NOMO-1 (cell line): ENCODE measurements around the gene MAD1L1.

ENCODE experiments used
- DNase-seq, 2 experiments: peaks; one replicate each; lab custom pipeline; 2025; ENCODE audit not compliant: unreplicated experiment in 2 of 2; lab: John Stamatoyannopoulos, UW

MAD1L1 gene

DNA sequence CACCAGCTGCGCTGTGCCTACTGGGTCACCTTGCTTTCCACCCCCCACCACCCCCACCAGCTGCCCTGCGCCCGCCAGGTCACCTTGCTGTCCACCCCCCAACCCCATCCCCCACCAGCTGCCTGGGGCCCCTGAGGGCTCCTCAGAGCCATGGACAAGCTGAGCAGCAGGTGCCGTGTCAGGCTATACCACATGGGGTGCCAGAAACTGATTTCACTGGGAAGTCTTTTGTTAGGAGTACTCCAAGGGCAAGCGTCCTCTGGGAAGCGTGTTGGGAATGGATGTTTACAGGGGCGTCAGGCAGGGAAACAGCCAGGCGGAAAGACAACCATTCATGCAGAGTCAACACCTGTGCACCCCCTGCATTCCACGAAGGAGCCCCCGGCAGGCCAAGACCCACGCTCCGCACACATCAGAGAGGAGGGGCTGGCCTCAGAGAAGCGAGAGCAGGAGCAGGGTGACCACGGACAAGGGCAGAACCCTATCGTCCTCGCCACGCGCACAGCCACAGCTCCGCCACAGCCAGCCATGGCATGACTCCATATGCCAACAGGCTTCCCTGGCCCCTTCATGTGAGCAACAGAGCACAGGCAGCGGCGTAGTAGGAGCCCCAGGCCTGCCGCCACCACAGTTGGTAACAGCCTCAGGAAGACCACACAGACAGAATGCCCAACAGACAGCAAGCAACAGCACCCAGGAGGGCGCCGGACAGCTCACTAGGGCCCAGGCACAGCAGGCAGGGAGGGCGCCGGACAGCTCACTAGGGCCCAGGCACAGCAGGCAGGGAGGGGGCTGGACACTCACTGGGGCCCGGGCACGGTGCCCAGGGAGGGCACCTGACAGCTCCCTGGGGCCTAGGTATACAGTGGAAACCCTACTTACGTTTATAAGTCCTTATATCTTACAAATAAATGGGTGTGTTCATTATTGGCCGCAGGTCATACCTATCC lies 180.8 kb downstream of the MAD1L1 start:
- DNase-seq = no peak

DNA sequence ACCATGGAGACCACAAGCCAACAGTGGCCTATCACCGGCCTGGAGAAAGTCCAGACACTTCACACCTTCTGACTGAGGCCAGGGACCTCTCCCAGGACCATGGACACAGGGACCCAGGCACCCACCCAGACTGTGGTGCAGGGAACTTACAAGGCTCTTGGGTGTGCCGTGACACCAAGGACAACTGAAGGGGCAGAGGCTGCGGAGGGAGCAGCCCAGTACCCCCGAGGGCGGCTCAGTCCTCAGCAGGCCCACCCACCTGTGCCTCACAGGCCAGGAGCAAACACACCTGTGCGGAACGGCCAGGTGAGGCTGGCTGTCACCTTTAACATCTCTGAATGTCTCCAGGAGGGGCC lies 182.3 kb downstream of the MAD1L1 start:
- DNase-seq = no peak

DNA sequence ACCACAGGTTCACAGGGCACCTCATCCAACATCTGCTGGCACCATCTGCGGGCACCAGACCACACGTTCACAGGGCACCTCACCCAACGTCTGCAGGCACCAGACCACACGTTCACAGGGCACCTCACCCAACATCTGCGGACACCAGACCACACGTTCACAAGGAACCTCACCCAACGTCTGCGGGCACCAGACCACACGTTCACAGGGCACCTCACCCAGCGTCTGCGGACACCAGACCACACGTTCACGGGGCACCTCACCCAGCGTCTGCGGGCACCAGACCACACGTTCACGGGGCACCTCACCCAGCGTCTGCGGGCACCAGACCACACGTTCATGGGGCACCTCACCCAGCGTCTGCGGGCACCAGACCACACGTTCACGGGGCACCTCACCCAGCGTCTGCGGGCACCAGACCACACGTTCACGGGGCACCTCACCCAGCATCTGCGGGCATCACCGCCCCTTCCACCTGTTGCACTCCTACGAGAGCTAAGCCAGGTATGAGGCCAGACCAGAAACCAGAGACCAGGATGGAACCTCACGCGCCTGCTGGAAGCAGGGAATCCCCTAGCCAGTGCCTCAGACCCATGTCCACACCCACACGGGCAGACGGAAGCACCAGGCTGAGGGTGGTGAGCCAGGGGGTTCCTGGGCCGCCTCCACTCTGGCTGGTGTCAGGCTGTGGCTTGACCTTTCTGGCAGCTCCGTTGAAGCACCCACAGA lies 182.8 kb downstream of the MAD1L1 start:
- DNase-seq = no peak

DNA sequence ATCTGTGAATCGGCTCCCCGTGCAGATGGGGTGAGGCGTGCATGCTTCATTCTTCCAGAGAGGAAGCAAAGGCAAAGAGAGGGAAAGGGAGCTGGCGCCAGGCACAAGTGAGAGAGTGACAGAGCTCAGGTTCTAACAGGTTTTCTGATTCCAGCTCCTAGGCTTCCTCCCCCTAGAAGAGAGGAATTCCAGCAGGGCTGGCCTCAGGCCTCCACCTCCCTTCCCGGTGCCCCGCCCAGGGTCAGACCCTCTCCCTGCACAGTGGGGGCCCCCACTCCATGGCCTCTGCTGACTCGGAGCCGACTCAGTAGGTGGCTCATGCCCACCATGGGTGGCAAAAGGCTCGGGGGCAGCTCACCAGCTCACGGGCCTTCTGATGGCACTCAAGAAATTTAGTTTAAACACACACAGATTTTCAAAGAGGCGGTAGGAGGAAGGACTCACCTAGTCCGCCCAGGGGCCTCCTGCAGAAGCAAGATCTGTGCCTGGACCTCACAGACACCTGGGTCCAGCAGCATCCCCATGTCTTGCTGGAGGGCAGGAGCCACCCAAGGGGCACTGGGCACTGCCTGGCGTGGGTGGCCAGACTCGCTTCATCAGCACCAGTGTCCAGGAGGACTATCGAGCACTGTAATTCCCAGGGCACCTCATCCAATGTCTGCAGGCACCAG lies 183.5 kb downstream of the MAD1L1 start:
- DNase-seq = no peak

DNA sequence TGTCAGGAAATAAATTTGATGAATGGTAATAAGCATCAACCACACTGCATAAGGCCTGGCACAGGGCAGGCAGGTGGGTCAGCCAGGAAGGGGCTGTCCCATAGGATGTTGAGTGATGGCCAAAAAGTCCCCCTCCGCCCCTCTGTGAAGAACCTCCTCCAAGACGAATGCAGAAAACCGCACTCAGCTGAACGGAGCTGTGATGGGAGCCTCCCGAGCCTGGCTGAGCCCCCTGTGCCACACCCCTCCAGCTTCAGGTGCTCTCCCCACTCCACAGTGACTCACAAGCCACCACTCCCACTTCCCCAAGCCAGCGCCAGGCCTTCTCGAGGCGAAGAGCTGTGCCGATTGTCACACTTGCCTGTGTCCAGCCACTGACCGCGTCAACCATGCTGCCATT lies 184.2 kb downstream of the MAD1L1 start:
- no peak for DNase-seq

DNA sequence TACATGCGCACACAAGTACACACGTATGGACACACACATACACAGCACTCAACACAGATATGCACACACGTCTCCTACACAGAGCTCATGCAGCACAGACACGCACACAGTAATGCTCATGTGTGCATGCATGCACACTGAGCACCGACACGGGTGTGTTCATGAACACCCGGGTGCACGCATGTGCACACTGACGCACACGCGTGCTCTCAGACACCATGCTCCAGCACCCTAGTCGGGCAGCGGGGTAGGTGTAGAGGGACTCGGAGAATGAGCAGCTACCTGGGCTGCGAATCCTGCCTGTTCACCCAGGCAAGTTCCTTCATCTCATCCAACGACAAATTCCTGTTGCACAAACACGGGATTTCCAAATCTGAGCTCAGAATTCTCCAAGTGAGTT lies 184.7 kb downstream of the MAD1L1 start:
- no peak for DNase-seq

DNA sequence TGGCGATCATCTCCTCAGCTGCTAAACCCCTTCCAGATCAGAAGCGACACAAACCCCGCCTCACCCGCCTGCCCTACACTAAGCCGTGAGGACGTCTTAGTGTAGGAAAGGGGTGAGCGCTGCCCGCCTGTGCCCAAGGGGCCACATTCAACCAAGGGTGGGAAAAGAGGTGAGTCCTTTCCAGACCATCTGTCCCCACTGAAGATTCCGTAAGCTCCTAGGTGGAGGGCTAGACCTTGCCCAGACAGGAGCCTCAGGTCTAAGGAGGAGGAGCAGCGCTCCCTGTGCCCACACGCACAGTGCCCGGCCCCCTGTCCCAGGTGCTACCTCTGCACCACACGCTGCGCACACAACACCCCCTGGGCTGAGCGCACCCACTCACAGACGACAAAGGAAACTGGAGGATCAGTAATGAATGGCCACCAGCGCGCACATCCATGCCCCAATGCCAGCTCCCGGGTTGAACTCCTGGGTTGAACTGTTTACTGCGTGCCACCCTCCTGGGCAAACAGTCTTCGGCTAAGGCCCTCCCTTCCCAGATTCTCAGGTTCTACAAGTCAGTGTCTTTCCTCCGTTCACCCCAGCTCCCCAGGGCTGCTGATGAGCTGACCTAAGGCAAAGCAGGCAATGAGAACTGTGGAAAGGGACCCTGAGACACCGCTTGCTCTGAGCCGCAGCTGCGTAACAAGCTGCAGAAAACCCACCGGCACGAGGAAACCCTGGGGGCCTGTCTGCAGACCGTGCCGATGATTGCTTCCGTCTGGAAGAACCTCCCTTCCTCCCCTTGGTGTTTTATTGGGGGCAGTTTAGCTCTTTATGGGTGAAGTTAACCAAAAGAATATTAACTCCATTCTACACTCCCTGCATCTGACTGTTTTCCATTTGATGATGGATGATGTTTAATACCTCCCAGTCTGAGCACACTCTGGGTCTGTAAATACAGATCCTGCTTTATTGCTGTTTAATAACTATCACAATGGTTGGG lies 185.9 kb downstream of the MAD1L1 start:
- no peak for DNase-seq

DNA sequence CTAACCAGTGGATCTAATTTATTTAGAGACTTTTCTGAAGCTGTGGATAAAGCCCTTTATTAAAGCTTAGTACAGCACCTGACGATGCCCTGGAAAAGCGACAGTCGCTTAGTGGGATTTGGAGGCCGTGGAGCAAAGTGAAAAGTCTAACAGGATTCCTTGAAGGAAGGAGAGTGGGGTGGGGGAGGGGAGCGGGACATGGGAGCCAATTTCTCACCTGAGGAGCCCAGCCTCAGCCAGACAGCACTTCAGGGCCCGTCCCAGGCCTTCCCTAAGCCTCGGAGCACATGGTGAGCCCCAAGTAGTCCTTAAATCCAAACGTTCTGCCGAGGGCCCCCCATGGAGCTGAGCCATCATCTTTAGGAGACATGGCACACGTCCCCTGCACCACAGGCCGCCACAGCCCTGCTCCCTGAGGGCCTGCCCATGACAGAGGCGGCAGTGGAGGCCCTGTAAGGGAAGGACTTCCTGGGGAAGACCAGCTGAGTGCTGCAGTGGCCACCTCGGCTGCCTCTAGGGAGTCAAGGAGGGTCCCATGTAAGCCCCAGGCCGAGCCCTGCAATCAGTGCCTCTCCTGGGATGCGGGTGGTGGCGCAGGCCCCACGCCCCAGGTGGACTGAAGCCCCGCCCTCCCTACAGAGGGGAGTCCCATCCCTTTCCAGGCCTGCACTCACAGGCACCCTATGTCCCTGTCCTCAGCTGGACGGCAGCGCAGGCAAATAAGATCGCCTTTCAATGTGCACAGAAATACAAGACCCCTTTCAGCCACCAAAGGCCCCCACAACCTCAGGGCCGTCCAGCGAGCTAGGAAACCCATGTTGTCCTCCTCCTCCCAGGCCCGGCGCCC lies 187.0 kb downstream of the MAD1L1 start:
- no peak for DNase-seq

DNA sequence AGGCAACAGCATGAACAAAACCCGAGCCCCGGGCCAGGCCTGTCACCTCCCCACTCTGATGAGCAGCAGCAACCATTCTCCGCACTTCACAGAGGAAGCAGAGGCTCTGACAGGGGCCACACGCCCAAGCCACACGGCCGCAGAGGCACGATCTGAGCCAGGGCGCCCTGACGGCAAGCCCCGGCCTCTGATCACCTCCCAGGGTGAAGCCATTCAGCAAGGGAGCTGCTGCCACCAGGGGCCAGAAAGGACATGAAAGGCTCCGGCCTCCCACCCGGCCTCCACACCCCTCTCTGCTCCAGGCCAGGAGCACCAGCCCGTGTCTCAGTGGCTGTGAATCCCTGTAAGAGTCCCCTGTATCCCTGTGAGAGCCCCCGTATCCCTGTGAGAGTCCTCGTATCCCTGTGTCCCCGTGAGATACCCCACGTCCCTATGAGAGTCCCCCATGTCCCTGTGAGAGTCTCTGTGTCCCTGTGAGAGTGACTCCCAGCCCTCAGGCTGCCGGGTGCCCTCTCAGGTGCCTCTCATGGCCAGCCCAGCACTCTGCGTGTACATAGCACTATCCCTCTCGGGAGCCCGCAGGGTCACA lies 187.8 kb downstream of the MAD1L1 start:
- no peak for DNase-seq

DNA sequence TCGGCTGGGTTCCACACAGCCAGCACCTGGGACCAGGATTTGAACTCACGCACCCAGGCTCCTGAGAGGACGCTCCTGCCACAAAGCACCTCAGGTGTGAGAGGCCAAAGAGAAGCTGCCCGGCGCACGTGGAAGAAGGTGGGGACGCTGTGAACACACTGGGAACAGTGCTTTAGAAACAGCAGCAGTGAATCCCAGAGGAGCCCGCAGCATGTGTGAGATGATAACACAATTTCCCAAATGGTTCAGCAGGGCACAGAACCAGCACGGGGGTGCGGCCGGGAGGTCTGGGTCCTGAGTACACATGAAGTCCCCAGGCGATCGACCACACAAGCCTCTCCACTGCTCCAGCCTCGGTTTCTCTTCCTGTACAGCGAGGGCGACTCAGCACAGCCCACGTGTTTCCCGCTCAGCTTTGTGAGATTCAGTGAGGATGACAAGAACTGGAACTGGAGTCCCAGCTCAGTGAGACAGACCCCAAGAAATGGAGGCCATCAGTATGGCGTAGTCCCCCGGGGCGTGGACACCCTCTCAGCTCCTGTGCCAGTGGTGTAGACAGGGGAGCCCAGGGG lies 188.3 kb downstream of the MAD1L1 start:
- DNase-seq = no peak

DNA sequence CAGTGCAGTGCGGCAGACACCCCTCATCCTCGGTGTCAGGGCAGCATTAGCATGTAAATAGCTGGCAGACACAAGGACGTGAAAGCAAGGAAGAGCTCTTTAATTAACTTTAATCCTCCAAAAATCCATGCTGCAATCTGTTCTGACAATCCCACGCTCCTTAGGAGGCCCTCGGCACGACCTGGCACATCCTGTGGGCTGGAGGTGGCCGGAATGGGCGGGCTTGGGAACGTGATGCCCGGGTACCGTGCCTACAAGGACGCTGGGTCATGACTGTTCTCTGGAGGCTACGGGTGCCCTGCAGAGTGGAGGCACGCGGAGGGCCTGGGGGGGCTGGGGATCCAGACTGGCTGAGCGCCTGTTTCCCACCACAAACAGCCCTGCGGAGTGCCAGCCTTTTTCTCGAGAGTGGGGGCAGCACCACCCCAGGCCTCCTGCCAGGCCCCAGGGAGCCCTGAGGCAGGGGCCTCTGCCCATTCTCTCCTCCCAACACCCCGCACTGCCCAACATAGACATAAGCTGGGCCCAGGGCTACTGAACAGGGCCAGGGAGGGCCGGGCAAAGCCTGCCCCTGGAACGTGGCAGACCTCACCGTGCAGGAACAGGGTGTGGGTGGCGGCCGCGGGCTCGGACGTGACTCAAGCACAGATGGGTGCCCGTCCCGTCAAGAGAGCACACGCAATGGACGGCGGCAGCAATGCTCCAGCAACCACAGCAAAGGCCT lies 189.3 kb downstream of the MAD1L1 start:
- no peak for DNase-seq

DNA sequence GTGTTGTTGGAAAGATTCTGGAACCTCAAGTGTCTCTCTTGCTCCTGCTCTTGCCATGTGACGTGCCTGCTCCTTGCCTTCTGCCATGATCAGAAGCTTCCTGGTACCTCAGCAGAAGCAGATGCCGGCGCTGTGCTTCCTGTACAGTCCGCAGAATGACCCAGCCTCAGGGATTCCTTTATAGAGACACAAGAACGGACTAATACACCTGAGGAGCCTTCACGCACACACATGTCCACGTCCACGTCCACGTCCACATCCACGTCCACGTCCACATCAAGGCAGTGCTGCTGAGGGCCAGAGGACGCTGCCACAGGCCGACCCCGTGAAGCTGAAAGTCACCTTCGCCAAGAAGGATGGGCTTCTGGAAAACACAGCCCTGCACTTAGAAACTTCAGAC lies 190.1 kb downstream of the MAD1L1 start:
- no peak for DNase-seq

DNA sequence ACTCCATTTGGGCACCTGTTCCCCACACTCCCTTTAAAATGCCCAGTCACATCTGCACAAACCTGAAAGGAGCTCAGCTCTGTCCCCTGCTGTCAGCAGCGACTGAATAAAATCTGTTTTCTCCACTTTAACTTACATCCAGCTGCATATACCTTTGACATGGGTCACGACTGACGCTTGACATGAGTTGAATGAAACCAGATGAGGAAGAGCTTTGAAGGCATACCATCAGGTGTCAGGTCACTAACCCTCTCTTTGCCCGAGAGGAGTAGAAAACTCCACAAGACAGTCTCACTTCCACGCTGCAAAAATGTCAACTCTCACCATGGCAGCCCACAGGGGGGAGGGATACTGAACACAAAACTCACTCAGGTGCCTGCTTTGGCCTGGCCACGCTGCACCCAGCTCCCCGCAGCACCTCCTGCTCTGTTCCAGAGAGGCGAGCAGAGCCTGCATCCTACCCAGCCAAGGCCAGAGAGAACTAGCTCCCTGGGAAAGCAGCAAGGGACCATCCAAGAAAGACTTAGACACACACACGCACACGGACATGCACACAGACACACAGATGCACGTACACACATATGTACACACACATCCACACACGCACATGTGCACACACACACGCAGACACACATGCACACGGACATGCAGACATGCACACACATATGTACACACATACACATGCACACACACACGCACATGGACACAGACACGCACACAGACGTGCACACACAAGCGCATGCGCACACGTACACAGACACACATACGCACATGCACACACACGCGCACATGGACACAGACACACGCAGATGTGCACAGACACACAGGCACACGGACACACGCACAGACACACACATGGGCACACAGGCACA lies 191.0 kb downstream of the MAD1L1 start:
- DNase-seq = no peak

DNA sequence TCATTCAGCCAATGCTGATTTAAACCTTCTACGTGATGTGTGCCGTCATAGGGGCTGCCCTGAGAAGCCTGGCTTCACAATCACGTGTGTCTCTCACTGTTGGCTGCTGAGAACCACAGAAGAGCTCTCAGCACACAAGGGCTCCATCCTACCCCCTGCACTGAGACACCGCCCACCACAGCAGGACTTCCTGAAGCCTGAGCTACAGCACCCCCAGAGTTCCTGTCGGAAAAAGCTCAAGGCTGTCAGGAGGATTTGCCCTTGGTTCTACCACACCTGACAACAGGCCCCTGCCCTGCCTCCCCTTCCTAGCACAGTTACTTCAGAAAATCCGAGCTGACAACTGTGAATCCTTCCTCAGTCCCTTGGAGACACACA lies 191.9 kb downstream of the MAD1L1 start:
- no peak for DNase-seq

DNA sequence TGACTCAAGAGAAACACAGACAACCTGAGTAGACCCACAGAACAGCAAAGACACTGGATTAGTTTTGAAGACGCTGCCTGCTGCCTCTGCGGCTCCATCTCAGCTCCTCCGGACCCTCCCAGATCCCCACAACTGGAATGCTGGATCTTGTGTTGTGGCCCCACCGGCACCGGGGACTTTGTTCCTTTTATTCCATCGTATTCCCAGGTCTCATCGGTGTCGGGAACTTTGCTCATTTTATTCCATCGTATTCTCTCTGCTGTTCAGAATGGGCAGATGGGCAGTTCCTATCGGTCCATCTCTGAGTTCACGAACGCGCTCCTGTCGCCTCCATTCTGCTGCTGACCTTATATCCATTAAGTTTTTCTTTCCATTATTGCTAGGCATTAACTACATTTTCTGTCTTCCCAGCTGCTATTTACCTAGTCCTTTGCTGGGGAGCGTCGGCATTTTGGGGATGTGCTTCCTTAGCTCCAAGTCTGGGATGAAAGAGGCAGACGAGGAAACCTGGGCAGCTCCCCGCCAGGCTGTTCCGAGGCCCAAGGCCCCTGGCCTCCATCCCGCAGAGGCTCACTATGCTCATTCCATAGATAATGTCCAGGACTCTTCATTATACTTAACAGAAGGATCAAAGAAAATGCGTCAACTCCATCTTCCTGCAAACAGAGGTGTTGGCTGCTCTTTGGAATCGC lies 192.4 kb downstream of the MAD1L1 start:
- DNase-seq = no peak

DNA sequence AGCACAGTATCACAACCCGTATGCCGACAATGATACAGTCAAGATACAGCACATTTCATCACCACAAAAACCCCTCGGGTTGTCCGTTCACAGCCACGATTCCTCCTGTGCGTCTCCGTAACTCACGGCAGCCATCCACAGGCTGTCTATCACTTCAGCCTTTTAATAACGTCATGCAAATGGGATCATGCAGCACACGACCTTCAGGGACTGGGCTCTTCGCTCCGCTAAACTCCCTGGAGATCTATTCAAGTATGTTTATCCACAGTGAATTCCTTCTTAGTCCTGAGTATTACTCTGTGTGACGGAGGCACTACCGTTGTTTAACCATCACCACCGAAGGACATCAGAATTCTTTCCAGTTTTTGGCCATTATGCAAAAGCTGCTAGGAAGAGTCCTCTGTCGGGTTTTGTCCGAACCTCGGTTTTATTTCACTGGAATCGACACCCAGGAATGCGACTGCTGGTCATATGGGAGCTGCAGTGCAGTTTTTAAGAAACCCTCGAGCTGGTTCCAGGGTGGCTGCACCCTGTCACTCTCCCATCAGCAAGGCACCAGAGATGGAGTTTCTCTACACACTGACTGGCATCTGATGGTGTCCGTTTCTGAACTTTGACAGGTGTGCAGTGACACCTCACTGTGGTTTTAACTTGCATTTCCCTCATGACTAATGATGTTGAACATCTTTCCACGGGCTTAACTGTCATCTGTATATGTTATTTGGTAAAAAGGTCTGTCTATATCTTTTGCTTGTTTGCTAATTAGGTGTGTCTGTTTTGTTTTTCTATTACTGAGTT lies 193.6 kb downstream of the MAD1L1 start:
- DNase-seq = no peak
